Sciatic nerve (tissue), 2 donors: ENCODE measurements around the gene LMBRD2. TPM values are rescaled to one million over a fixed set of nuclear protein-coding genes. Genes with fewer than 3 reads are reported as not detected.
A peak's percentile ranks its signal among the peaks of the same experiment; 100 is the strongest.
"Not testable (repeated sequence)": the region's sequence is repeated elsewhere in the genome, so short reads cannot be mapped to it uniquely, and the experiment has no call there.

ENCODE experiments used
- ATAC-seq: fragments of 200-7000 bp; cut with Tn5 transposase; one replicate; pipeline ENCODE4 v1.9.1; 2020; ENCODE audit warnings: mild to moderate bottlenecking, moderate library complexity
- DNase-seq: peaks from one replicate; pipeline ENCODE4 v3.0.0-alpha.2; 2020; ENCODE audit warnings: low spot score
- intact Hi-C: fragments of 100-400 bp; cut with DNase I; formaldehyde crosslinking; loops from one replicate; pipeline ENCODE4 v1.14.2; 2022
- total RNA-seq: library from RNA; stranded (reverse); fragmentation: NEBNext Ultra II Directional; extraction: Animal tissue kit (Norgen Biotek cat#: 25700); gene quantifications from one replicate; pipeline ENCODE4 v1.2.1, GENCODE V29; 2021
- donor health status: DM: no; HTN: no; CAD: no.
- donor health status: DM: no; HTN: no; CAD: no.

The LMBRD2 gene
- total RNA-seq = 18.5 TPM

- intact Hi-C loops = no loop called here
- peak; percentile 100 for ATAC-seq
- DNase-seq = peak; percentile 97
Observed at GRCh38 chr5:36151434-36152323, at the start of gene LMBRD2, which contains the start of gene SKP2. Gene LMBRD2 (minus strand): TSS chr5:36151887. CDS start chr5:36143349, 8,538 bp downstream. Gene SKP2 (plus strand): TSS chr5:36152111. CDS start chr5:36152263, 152 bp downstream.

- intact Hi-C loops = no loop called here
- DNase-seq = no peak
- ATAC-seq = no peak
Observed at GRCh38 chr5:36200513-36200912, 48.8 kb upstream of the LMBRD2 start.

- no peak for DNase-seq
- no peak for ATAC-seq
- intact Hi-C loops = no loop called here
Observed at GRCh38 chr5:36199620-36200019, 47.9 kb upstream of the LMBRD2 start.

- intact Hi-C loops = not testable (repeated sequence)
Observed at GRCh38 chr5:36198783-36199182, 47.1 kb upstream of the LMBRD2 start.

GRCh38 chr5:36198281-36198680, 46.6 kb upstream of the LMBRD2 start:
- ATAC-seq = no peak

More at GRCh38 chr5:36198783-36199182, 47.1 kb upstream of the LMBRD2 start:
- not testable (repeated sequence) for ATAC-seq, DNase-seq

GRCh38 chr5:36193746-36194145, 42.1 kb upstream of the LMBRD2 start:
- intact Hi-C loops = no loop called here
- ATAC-seq = no peak
- no peak for DNase-seq

More at GRCh38 chr5:36198281-36198680, 46.6 kb upstream of the LMBRD2 start:
- no peak for DNase-seq
- intact Hi-C loops = no loop called here

GRCh38 chr5:36184408-36184807, 32.7 kb upstream of the LMBRD2 start:
- ATAC-seq, DNase-seq, intact Hi-C loops: not testable (repeated sequence)

- ATAC-seq (no peak), DNase-seq (no peak)
- intact Hi-C loops = no loop called here
Observed at GRCh38 chr5:36181774-36182173, 30.1 kb upstream of the LMBRD2 start.

GRCh38 chr5:36180556-36181350, 29.1 kb upstream of the LMBRD2 start:
- DNase-seq (no peak), ATAC-seq (no peak)
- intact Hi-C loops = no loop called here

GRCh38 chr5:36179950-36180349, 28.3 kb upstream of the LMBRD2 start:
- intact Hi-C loops = no loop called here
- DNase-seq (no peak), ATAC-seq (no peak)

- DNase-seq = no peak
- no peak for ATAC-seq
- intact Hi-C loops = no loop called here
Observed at GRCh38 chr5:36178524-36178890, 26.8 kb upstream of the LMBRD2 start.

GRCh38 chr5:36177715-36178523, 26.2 kb upstream of the LMBRD2 start:
- ATAC-seq (no peak), DNase-seq (no peak)
- intact Hi-C loops = no loop called here

GRCh38 chr5:36177154-36177553, 25.5 kb upstream of the LMBRD2 start:
- DNase-seq = no peak
- ATAC-seq = no peak
- intact Hi-C loops = no loop called here

GRCh38 chr5:36175043-36175442, 23.4 kb upstream of the LMBRD2 start:
- DNase-seq (no peak), ATAC-seq (no peak)
- intact Hi-C loops = no loop called here

GRCh38 chr5:36174119-36174518, 22.4 kb upstream of the LMBRD2 start:
- intact Hi-C loops = no loop called here
- DNase-seq (no peak), ATAC-seq (no peak)

- intact Hi-C loops = no loop called here
- no peak for ATAC-seq
- no peak for DNase-seq
Observed at GRCh38 chr5:36173426-36173825, 21.7 kb upstream of the LMBRD2 start.

GRCh38 chr5:36172599-36172998, 20.9 kb upstream of the LMBRD2 start:
- ATAC-seq = no peak
- intact Hi-C loops = no loop called here

GRCh38 chr5:36170832-36171424, 19.2 kb upstream of the LMBRD2 start:
- intact Hi-C loops = no loop called here
- ATAC-seq (no peak), DNase-seq (no peak)

More at GRCh38 chr5:36172599-36172998, 20.9 kb upstream of the LMBRD2 start:
- DNase-seq = no peak

- DNase-seq (no peak), ATAC-seq (no peak)
- intact Hi-C loops = no loop called here
Observed at GRCh38 chr5:36168737-36169136, 17.1 kb upstream of the LMBRD2 start.
